WTC11 (cell line): ENCODE measurements around the gene SNTB2. TPM values are rescaled to one million over a fixed set of nuclear protein-coding genes. Genes with fewer than 3 reads are reported as not detected.

Experiments used
- ATAC-seq: fragments of 200-7000 bp; cut with Tn5 transposase; 2 replicates; pipeline ENCODE4 v1.10.0; 2021; ENCODE audit warnings: mild to moderate bottlenecking, moderate library complexity
- CTCF ChIA-PET: fragments of 300-600 bp; sonication (Branson Sonifier 250); formaldehyde crosslinking; loops from one replicate; lab custom pipeline; 2021; ENCODE audit warnings: antibody characterized with exemption; lab: Charles Lee
- POLR2A ChIA-PET: fragments of 350-600 bp; sonication (Branson Sonifier 250); formaldehyde crosslinking; loops from one replicate; lab custom pipeline; 2021; ENCODE audit warnings: antibody characterized with exemption; lab: Charles Lee
- DNase-seq: peaks from one replicate; pipeline ENCODE4 v3.0.0; 2021; ENCODE audit warnings: low spot score
- H3K27ac Mint-ChIP-seq: 2 replicates; pipeline ENCODE4 v1.8.0; 2021; ENCODE audit warnings: mixed read lengths
- H3K27me3 Mint-ChIP-seq: 2 replicates; pipeline ENCODE4 v1.8.0; 2021; ENCODE audit warnings: low read depth, mild to moderate bottlenecking, moderate library complexity, mixed read lengths
- H3K36me3 Mint-ChIP-seq: 2 replicates; pipeline ENCODE4 v1.8.0; 2021; ENCODE audit warnings: mixed read lengths
- H3K4me1 Mint-ChIP-seq: 2 replicates; pipeline ENCODE4 v1.8.0; 2022; ENCODE audit warnings: mixed read lengths
- H3K4me3 Mint-ChIP-seq: 2 replicates; pipeline ENCODE4 v1.8.0; 2021; ENCODE audit warnings: mild to moderate bottlenecking, moderate library complexity, mixed read lengths
- H3K9me3 Mint-ChIP-seq: 2 replicates; pipeline ENCODE4 v1.8.0; 2021; ENCODE audit warnings: mixed read lengths
- FOXJ3 ChIP-seq: sonication (generic); formaldehyde crosslinking; IDR thresholded peaks from 2 replicates; pipeline ENCODE4 v1.9.0; 2021; ENCODE audit warnings: missing genetic modification reagents, mild to moderate bottlenecking, borderline replicate concordance
- GTF2I ChIP-seq: fragments of 250-450 bp; sonication (Bioruptor Pico); conservative IDR thresholded peaks from 2 replicates; pipeline ENCODE4 v1.4.0; 2021; ENCODE audit warnings: mild to moderate bottlenecking
- HMGA2 ChIP-seq: fragments of 250-450 bp; sonication (Bioruptor Pico); IDR thresholded peaks from 2 replicates; pipeline ENCODE4 v1.4.0; 2021; ENCODE audit warnings: mild to moderate bottlenecking, moderate library complexity
- IRF2 ChIP-seq: sonication (generic); formaldehyde crosslinking; IDR thresholded peaks from 2 replicates; pipeline ENCODE4 v1.8.0; 2022; ENCODE audit warnings: low read depth, missing genetic modification reagents, borderline replicate concordance
- MXD4 ChIP-seq: fragments of 250-450 bp; sonication (Bioruptor Pico); IDR thresholded peaks from 2 replicates; pipeline ENCODE4 v1.8.0; 2021; ENCODE audit warnings: mild to moderate bottlenecking, moderate library complexity, borderline replicate concordance
- NFE2L1 ChIP-seq: sonication (generic); formaldehyde crosslinking; IDR thresholded peaks from 2 replicates; pipeline ENCODE4 v1.8.1; 2023; ENCODE audit warnings: missing genetic modification reagents
- NR2C2 ChIP-seq: sonication (generic); formaldehyde crosslinking; IDR thresholded peaks from 2 replicates; pipeline ENCODE4 v1.8.0; 2022; ENCODE audit warnings: mild to moderate bottlenecking, missing genetic modification reagents
- OVOL2 ChIP-seq: fragments of 250-450 bp; sonication (Bioruptor Pico); IDR thresholded peaks from 2 replicates; pipeline ENCODE4 v1.9.0; 2021; ENCODE audit warnings: mild to moderate bottlenecking, borderline replicate concordance
- SP1 ChIP-seq: sonication (generic); formaldehyde crosslinking; conservative IDR thresholded peaks from 2 replicates; pipeline ENCODE4 v1.8.1; 2022; ENCODE audit warnings: missing genetic modification reagents
- ZNF232 ChIP-seq: sonication (generic); formaldehyde crosslinking; IDR thresholded peaks from 2 replicates; pipeline ENCODE4 v1.8.0; 2022; ENCODE audit warnings: mild to moderate bottlenecking, missing genetic modification reagents
- ZNF263 ChIP-seq: sonication (generic); formaldehyde crosslinking; IDR thresholded peaks from 2 replicates; pipeline ENCODE4 v1.8.1; 2022; ENCODE audit warnings: low read depth, mild to moderate bottlenecking, moderate library complexity, missing genetic modification reagents
- ZNF423 ChIP-seq: fragments of 250-450 bp; sonication (Bioruptor Pico); IDR thresholded peaks from 2 replicates; pipeline ENCODE4 v2.1.2; 2022; ENCODE audit warnings: mild to moderate bottlenecking, moderate library complexity
- total RNA-seq: library from RNA; stranded (reverse); gene quantifications from 3 replicates; pipeline ENCODE4 v1.2.3, GENCODE V29; 2021
- TF ChIP-seq, protein P1 (sequence below): sonication (generic); formaldehyde crosslinking; IDR thresholded peaks from 2 replicates; pipeline ENCODE4 v1.8.1; 2022; ENCODE audit warnings: mild to moderate bottlenecking, missing genetic modification reagents, moderate library complexity, borderline replicate concordance
- TF ChIP-seq, protein P2 (sequence below): sonication (generic); formaldehyde crosslinking; IDR thresholded peaks from 2 replicates; pipeline ENCODE4 v1.8.1; 2023; ENCODE audit warnings: mild to moderate bottlenecking, missing genetic modification reagents, moderate library complexity
- TF ChIP-seq, protein P3 (sequence below): sonication (generic); formaldehyde crosslinking; IDR thresholded peaks from 2 replicates; pipeline ENCODE4 v1.8.1; 2023; ENCODE audit warnings: mild to moderate bottlenecking, missing genetic modification reagents
- TF ChIP-seq, protein P4 (sequence below): sonication (generic); formaldehyde crosslinking; IDR thresholded peaks from 2 replicates; pipeline ENCODE4 v1.8.1; 2023; ENCODE audit warnings: mild to moderate bottlenecking, missing genetic modification reagents, borderline replicate concordance
- TF ChIP-seq, protein P5 (sequence below): sonication (generic); formaldehyde crosslinking; IDR thresholded peaks from 2 replicates; pipeline ENCODE4 v1.8.0; 2023; ENCODE audit warnings: mild to moderate bottlenecking, missing genetic modification reagents
- TF ChIP-seq, protein P6 (sequence below): sonication (generic); formaldehyde crosslinking; IDR thresholded peaks from 2 replicates; pipeline ENCODE4 v1.8.0; 2022; ENCODE audit warnings: mild to moderate bottlenecking, missing genetic modification reagents
- TF ChIP-seq, protein P7 (sequence below): sonication (generic); formaldehyde crosslinking; IDR thresholded peaks from 2 replicates; pipeline ENCODE4 v1.8.0; 2023; ENCODE audit warnings: missing genetic modification reagents, mild to moderate bottlenecking, borderline replicate concordance
- TF ChIP-seq, protein P8 (sequence below): sonication (generic); formaldehyde crosslinking; conservative IDR thresholded peaks from 2 replicates; pipeline ENCODE4 v1.8.1; 2023; ENCODE audit warnings: mild to moderate bottlenecking, low read depth, missing genetic modification reagents, moderate library complexity

The SNTB2 gene
- total RNA-seq, 1 experiment from 2014 or later, result 23.7 TPM

DNA sequence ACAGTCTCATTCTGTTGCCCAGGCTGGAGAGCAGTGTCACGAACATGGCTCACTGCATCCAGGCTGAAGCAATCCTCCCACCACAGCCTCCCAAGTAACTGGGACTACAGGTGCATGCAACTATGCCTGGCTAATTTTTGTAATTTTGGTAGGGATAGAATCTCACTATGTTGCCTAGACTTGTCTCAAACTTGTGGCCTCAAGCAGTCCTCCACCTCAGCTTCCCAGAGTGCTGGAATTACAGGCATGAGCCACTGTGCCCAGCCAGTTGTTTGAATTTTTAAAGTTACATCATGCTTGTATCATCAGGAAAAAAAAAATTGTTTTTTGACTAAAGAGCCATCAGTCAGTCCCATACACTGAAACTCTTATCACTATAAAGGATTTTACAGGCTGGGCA, 107.1 kb downstream of the SNTB2 start:
- ChIA-PET POLR2A (no interaction called here), CTCF (no interaction called here)
- peaks cover 3% of the 10 kb centered on the region; the same call in 1 of the 2 replicates for H3K36me3 Mint-ChIP-seq
- TF ChIP-seq NFE2L1 (CRISPR knock-in tag) (no peak), IRF2 (CRISPR knock-in tag) (no peak), SP1 (CRISPR knock-in tag) (no peak), HMGA2 (CRISPR knock-in tag) (no peak), NR2C2 (CRISPR knock-in tag) (no peak), MXD4 (CRISPR knock-in tag) (no peak), ZNF423 (CRISPR knock-in tag) (no peak), ZNF263 (CRISPR knock-in tag) (no peak), FOXJ3 (CRISPR knock-in tag) (no peak), ZNF232 (CRISPR knock-in tag) (no peak), OVOL2 (CRISPR knock-in tag) (no peak), GTF2I (CRISPR knock-in tag) (no peak)
- TF ChIP-seq, protein P1, sequence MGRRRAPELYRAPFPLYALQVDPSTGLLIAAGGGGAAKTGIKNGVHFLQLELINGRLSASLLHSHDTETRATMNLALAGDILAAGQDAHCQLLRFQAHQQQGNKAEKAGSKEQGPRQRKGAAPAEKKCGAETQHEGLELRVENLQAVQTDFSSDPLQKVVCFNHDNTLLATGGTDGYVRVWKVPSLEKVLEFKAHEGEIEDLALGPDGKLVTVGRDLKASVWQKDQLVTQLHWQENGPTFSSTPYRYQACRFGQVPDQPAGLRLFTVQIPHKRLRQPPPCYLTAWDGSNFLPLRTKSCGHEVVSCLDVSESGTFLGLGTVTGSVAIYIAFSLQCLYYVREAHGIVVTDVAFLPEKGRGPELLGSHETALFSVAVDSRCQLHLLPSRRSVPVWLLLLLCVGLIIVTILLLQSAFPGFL (CRISPR knock-in tag), result no peak
- TF ChIP-seq, protein P2, sequence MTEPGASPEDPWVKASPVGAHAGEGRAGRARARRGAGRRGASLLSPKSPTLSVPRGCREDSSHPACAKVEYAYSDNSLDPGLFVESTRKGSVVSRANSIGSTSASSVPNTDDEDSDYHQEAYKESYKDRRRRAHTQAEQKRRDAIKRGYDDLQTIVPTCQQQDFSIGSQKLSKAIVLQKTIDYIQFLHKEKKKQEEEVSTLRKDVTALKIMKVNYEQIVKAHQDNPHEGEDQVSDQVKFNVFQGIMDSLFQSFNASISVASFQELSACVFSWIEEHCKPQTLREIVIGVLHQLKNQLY (CRISPR knock-in tag), result no peak
- TF ChIP-seq, protein P3, sequence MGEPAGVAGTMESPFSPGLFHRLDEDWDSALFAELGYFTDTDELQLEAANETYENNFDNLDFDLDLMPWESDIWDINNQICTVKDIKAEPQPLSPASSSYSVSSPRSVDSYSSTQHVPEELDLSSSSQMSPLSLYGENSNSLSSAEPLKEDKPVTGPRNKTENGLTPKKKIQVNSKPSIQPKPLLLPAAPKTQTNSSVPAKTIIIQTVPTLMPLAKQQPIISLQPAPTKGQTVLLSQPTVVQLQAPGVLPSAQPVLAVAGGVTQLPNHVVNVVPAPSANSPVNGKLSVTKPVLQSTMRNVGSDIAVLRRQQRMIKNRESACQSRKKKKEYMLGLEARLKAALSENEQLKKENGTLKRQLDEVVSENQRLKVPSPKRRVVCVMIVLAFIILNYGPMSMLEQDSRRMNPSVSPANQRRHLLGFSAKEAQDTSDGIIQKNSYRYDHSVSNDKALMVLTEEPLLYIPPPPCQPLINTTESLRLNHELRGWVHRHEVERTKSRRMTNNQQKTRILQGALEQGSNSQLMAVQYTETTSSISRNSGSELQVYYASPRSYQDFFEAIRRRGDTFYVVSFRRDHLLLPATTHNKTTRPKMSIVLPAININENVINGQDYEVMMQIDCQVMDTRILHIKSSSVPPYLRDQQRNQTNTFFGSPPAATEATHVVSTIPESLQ (CRISPR knock-in tag), result no peak
- TF ChIP-seq, protein P4, sequence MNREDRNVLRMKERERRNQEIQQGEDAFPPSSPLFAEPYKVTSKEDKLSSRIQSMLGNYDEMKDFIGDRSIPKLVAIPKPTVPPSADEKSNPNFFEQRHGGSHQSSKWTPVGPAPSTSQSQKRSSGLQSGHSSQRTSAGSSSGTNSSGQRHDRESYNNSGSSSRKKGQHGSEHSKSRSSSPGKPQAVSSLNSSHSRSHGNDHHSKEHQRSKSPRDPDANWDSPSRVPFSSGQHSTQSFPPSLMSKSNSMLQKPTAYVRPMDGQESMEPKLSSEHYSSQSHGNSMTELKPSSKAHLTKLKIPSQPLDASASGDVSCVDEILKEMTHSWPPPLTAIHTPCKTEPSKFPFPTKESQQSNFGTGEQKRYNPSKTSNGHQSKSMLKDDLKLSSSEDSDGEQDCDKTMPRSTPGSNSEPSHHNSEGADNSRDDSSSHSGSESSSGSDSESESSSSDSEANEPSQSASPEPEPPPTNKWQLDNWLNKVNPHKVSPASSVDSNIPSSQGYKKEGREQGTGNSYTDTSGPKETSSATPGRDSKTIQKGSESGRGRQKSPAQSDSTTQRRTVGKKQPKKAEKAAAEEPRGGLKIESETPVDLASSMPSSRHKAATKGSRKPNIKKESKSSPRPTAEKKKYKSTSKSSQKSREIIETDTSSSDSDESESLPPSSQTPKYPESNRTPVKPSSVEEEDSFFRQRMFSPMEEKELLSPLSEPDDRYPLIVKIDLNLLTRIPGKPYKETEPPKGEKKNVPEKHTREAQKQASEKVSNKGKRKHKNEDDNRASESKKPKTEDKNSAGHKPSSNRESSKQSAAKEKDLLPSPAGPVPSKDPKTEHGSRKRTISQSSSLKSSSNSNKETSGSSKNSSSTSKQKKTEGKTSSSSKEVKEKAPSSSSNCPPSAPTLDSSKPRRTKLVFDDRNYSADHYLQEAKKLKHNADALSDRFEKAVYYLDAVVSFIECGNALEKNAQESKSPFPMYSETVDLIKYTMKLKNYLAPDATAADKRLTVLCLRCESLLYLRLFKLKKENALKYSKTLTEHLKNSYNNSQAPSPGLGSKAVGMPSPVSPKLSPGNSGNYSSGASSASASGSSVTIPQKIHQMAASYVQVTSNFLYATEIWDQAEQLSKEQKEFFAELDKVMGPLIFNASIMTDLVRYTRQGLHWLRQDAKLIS (CRISPR knock-in tag), result no peak
- TF ChIP-seq, protein P5, sequence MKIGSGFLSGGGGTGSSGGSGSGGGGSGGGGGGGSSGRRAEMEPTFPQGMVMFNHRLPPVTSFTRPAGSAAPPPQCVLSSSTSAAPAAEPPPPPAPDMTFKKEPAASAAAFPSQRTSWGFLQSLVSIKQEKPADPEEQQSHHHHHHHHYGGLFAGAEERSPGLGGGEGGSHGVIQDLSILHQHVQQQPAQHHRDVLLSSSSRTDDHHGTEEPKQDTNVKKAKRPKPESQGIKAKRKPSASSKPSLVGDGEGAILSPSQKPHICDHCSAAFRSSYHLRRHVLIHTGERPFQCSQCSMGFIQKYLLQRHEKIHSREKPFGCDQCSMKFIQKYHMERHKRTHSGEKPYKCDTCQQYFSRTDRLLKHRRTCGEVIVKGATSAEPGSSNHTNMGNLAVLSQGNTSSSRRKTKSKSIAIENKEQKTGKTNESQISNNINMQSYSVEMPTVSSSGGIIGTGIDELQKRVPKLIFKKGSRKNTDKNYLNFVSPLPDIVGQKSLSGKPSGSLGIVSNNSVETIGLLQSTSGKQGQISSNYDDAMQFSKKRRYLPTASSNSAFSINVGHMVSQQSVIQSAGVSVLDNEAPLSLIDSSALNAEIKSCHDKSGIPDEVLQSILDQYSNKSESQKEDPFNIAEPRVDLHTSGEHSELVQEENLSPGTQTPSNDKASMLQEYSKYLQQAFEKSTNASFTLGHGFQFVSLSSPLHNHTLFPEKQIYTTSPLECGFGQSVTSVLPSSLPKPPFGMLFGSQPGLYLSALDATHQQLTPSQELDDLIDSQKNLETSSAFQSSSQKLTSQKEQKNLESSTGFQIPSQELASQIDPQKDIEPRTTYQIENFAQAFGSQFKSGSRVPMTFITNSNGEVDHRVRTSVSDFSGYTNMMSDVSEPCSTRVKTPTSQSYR (CRISPR knock-in tag), result no peak
- TF ChIP-seq, protein P6, sequence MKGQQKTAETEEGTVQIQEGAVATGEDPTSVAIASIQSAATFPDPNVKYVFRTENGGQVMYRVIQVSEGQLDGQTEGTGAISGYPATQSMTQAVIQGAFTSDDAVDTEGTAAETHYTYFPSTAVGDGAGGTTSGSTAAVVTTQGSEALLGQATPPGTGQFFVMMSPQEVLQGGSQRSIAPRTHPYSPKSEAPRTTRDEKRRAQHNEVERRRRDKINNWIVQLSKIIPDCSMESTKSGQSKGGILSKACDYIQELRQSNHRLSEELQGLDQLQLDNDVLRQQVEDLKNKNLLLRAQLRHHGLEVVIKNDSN (CRISPR knock-in tag), result no peak
- TF ChIP-seq, protein P7, sequence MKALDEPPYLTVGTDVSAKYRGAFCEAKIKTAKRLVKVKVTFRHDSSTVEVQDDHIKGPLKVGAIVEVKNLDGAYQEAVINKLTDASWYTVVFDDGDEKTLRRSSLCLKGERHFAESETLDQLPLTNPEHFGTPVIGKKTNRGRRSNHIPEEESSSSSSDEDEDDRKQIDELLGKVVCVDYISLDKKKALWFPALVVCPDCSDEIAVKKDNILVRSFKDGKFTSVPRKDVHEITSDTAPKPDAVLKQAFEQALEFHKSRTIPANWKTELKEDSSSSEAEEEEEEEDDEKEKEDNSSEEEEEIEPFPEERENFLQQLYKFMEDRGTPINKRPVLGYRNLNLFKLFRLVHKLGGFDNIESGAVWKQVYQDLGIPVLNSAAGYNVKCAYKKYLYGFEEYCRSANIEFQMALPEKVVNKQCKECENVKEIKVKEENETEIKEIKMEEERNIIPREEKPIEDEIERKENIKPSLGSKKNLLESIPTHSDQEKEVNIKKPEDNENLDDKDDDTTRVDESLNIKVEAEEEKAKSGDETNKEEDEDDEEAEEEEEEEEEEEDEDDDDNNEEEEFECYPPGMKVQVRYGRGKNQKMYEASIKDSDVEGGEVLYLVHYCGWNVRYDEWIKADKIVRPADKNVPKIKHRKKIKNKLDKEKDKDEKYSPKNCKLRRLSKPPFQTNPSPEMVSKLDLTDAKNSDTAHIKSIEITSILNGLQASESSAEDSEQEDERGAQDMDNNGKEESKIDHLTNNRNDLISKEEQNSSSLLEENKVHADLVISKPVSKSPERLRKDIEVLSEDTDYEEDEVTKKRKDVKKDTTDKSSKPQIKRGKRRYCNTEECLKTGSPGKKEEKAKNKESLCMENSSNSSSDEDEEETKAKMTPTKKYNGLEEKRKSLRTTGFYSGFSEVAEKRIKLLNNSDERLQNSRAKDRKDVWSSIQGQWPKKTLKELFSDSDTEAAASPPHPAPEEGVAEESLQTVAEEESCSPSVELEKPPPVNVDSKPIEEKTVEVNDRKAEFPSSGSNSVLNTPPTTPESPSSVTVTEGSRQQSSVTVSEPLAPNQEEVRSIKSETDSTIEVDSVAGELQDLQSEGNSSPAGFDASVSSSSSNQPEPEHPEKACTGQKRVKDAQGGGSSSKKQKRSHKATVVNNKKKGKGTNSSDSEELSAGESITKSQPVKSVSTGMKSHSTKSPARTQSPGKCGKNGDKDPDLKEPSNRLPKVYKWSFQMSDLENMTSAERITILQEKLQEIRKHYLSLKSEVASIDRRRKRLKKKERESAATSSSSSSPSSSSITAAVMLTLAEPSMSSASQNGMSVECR, result no peak
- TF ChIP-seq, protein P8, sequence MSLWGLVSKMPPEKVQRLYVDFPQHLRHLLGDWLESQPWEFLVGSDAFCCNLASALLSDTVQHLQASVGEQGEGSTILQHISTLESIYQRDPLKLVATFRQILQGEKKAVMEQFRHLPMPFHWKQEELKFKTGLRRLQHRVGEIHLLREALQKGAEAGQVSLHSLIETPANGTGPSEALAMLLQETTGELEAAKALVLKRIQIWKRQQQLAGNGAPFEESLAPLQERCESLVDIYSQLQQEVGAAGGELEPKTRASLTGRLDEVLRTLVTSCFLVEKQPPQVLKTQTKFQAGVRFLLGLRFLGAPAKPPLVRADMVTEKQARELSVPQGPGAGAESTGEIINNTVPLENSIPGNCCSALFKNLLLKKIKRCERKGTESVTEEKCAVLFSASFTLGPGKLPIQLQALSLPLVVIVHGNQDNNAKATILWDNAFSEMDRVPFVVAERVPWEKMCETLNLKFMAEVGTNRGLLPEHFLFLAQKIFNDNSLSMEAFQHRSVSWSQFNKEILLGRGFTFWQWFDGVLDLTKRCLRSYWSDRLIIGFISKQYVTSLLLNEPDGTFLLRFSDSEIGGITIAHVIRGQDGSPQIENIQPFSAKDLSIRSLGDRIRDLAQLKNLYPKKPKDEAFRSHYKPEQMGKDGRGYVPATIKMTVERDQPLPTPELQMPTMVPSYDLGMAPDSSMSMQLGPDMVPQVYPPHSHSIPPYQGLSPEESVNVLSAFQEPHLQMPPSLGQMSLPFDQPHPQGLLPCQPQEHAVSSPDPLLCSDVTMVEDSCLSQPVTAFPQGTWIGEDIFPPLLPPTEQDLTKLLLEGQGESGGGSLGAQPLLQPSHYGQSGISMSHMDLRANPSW (CRISPR knock-in tag), result no peak
- H3K4me1 Mint-ChIP-seq, result no peaks in the 10 kb centered on the region
- no peaks in the 10 kb centered on the region for H3K27me3 Mint-ChIP-seq
- H3K9me3 Mint-ChIP-seq, result no peaks in the 10 kb centered on the region
- DNase-seq (no peak), ATAC-seq (no peak)
- no peak overlapping the region for H3K4me3 Mint-ChIP-seq
- no peak overlapping the region for H3K27ac Mint-ChIP-seq
